ENCODE measurements around the gene GFRA1. TPM values are rescaled to one million over a fixed set of nuclear protein-coding genes. Genes with fewer than 3 reads are reported as not detected.

The GFRA1 gene
- polyA plus RNA-seq, 3 donors: not detected

DNA sequence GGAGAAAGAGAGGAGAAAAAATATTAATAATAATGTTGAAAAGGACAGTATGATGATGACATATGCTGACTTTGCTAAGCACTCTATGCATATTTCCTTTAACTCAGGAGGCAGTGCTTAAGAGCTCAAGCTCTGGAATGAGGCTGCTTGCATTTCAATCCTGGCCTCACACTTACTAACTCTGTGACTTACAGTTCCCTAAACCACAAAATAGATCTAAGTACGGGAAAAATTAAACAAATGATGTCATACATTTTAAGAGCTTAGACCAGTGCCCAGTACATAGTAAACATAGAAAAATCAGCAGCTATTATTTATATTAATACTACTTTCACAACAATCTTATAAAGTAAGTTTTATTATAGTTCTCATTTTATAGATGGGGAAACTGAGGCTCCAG lies 61.3 kb downstream of the GFRA1 start:
- WGBS (ENCODE audit: insufficient coverage): no CpG with 5 or more reads among the region's 1 CpG
- Histone ChIP-seq H2AFZ (ENCODE audit: insufficient read depth, low read depth, low read length, poor library complexity, severe bottlenecking) (no peak overlapping the region), H3K36me3 (replicated peaks in 1 of 2; ENCODE audit: control insufficient read depth in 1 of 2, insufficient read depth in 2 of 2, low read length in 2 of 2) (no peaks in the 10 kb centered on the region), H3K27me3 (ENCODE audit: control insufficient read depth in 2 of 2, insufficient read depth in 2 of 2, low read length in 2 of 2) (no peaks in the 10 kb centered on the region), H3K9me3 (replicated peaks in 1 of 2; ENCODE audit: control insufficient read depth in 1 of 2, insufficient read depth in 1 of 2, low read length in 2 of 2) (no peaks in the 10 kb centered on the region), H3K4me2 (replicated peaks; ENCODE audit: extremely low read depth, low read length, poor library complexity, severe bottlenecking) (no peak overlapping the region), H3K9ac (ENCODE audit: insufficient read depth, low read length, poor library complexity, severe bottlenecking) (no peak overlapping the region), H3K4me1 (ENCODE audit: control insufficient read depth in 1 of 2, insufficient read depth in 2 of 2, low read length in 2 of 2) (no peaks in the 10 kb centered on the region), H3K4me3 (replicated peaks in 1 of 3; ENCODE audit: low read depth in 2 of 3, low read length in 3 of 3) (no peak overlapping the region), H3K79me2 (ENCODE audit: insufficient read depth, low read length) (no peaks in the 10 kb centered on the region), H3K27ac (ENCODE audit: low read depth in 1 of 2, low read length in 2 of 2) (no peak overlapping the region), H4K20me1 (ENCODE audit: insufficient read depth, low read length) (no peaks in the 10 kb centered on the region)
- Mint-ChIP-seq H3K27ac (no peak overlapping the region), H3K27me3 (ENCODE audit: low read depth in 3 of 3) (peaks cover 0 to 2% (median 0%) of the 10 kb centered on the region in 3 donors), H3K4me3 (no peak overlapping the region), H3K9me3 (peaks cover 0 to 3% (median 0%) of the 10 kb centered on the region in 7 donors), H3K4me1 (peaks cover 4% of the 10 kb centered on the region), H3K36me3 (no peaks in the 10 kb centered on the region)
- intact Hi-C loops (cut with micrococcal nuclease): no loop called here
- no peak for DNase-seq
- TF ChIP-seq, protein P1, sequence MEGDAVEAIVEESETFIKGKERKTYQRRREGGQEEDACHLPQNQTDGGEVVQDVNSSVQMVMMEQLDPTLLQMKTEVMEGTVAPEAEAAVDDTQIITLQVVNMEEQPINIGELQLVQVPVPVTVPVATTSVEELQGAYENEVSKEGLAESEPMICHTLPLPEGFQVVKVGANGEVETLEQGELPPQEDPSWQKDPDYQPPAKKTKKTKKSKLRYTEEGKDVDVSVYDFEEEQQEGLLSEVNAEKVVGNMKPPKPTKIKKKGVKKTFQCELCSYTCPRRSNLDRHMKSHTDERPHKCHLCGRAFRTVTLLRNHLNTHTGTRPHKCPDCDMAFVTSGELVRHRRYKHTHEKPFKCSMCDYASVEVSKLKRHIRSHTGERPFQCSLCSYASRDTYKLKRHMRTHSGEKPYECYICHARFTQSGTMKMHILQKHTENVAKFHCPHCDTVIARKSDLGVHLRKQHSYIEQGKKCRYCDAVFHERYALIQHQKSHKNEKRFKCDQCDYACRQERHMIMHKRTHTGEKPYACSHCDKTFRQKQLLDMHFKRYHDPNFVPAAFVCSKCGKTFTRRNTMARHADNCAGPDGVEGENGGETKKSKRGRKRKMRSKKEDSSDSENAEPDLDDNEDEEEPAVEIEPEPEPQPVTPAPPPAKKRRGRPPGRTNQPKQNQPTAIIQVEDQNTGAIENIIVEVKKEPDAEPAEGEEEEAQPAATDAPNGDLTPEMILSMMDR (IDR thresholded peaks at IDR 0.05): no peak

DNA sequence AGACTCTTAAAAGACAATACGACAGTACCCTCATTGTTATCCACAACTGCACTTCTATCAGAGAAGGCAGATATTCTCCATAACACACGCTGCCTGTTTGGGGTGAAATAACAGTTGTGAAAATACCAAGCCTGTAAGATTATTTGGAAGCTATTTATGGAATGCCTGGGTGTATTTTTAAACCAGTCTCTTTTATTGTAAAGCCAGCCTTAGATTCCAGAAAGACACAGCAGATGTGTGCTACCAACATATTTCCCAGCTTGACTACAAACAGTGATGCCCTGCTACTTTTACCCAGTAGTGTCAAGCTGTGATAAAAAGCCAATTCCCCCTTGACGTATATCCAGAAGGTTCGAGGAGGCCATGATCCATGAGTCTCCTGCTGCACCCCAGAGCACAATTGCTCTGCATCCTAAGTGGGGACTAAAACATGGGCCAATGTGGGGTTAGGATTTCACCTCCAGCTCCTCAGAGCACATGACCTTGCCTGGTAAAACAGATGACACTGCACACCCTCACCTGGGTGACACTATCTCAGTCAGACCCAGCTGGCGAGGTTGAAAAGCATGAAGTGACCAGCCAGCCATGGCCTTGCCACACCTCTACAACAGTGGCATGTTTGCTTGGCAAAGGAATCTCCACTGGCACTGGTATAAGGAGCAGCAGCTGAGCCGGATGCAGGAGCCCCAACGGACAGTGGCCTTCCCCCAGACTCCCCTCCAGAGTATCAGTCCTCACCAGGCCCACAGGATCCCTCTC lies 62.2 kb downstream of the GFRA1 start:
- H3K27ac Mint-ChIP-seq: no peak overlapping the region
- intact Hi-C loops (cut with micrococcal nuclease): no loop called here
- Histone ChIP-seq H3K4me1 (ENCODE audit: control insufficient read depth in 1 of 2, insufficient read depth in 2 of 2, low read length in 2 of 2) (no peaks in the 10 kb centered on the region), H4K20me1 (ENCODE audit: insufficient read depth, low read length) (no peaks in the 10 kb centered on the region), H3K79me2 (ENCODE audit: insufficient read depth, low read length) (no peaks in the 10 kb centered on the region), H3K4me3 (replicated peaks in 1 of 3; ENCODE audit: low read depth in 2 of 3, low read length in 3 of 3) (no peak overlapping the region), H3K36me3 (replicated peaks in 1 of 2; ENCODE audit: control insufficient read depth in 1 of 2, insufficient read depth in 2 of 2, low read length in 2 of 2) (no peaks in the 10 kb centered on the region), H3K9me3 (replicated peaks in 1 of 2; ENCODE audit: control insufficient read depth in 1 of 2, insufficient read depth in 1 of 2, low read length in 2 of 2) (no peaks in the 10 kb centered on the region), H2AFZ (ENCODE audit: insufficient read depth, low read depth, low read length, poor library complexity, severe bottlenecking) (no peak overlapping the region), H3K27ac (ENCODE audit: low read depth in 1 of 2, low read length in 2 of 2) (no peak overlapping the region), H3K4me2 (replicated peaks; ENCODE audit: extremely low read depth, low read length, poor library complexity, severe bottlenecking) (no peak overlapping the region), H3K27me3 (ENCODE audit: control insufficient read depth in 2 of 2, insufficient read depth in 2 of 2, low read length in 2 of 2) (no peaks in the 10 kb centered on the region), H3K9ac (ENCODE audit: insufficient read depth, low read length, poor library complexity, severe bottlenecking) (no peak overlapping the region)
- no peak overlapping the region for H3K4me3 Mint-ChIP-seq
- WGBS (ENCODE audit: insufficient coverage): 86% methylated on average over 5 of the region's 7 CpGs
- TF ChIP-seq, protein P1 (IDR thresholded peaks at IDR 0.05): no peak
- peaks cover 0 to 3% (median 0%) of the 10 kb centered on the region in 7 donors for H3K9me3 Mint-ChIP-seq
- DNase-seq: no peak
- peaks cover 4% of the 10 kb centered on the region for H3K4me1 Mint-ChIP-seq
- peaks cover 0 to 2% (median 0%) of the 10 kb centered on the region in 3 donors for H3K27me3 Mint-ChIP-seq (ENCODE audit: low read depth in 3 of 3)
- no peaks in the 10 kb centered on the region for H3K36me3 Mint-ChIP-seq

All from CD14-positive monocyte (primary cell).